K562 (cell line): ENCODE measurements around the gene MAP3K14. TPM values are rescaled to one million over a fixed set of nuclear protein-coding genes. Genes with fewer than 3 reads are reported as not detected.

Experiments used
- ATAC-seq: fragments of 200-7000 bp; cut with Tn5 transposase; 3 replicates; pipeline ENCODE4 v1.9.1; 2020; ENCODE audit warnings: moderate library complexity
- BruUV-seq: library from RNA; stranded (reverse); fragments of 400-500 nt; replicated peaks from 2 replicates; lab custom pipeline; 2021; lab: Mats Ljungman, UMichigan
- CTCF ChIA-PET: fragments of 300-600 bp; formaldehyde crosslinking; extraction: SDS; loops from one replicate; lab custom pipeline; 2021; ENCODE audit warnings: low intra/inter-chr PET ratio; lab: Yijun Ruan, JAX
- POLR2A ChIA-PET: fragments of 300-600, 350-650 bp; sonication (Branson Sonifier 250); formaldehyde crosslinking; extraction: SDS; loops from one replicate; lab custom pipeline; 2021; ENCODE audit warnings: antibody characterized with exemption, inconsistent platforms; lab: Yijun Ruan, JAX
- DNase-seq, 4 experiments: peaks; one replicate each; pipeline versions ENCODE4 v3.0.0 to v3.0.0-alpha.2; 2011 to 2018; ENCODE audit warnings: low spot score in 3 of 4, mixed read lengths in 3 of 4; ENCODE audit errors: extremely low read depth in 1 of 4
- FAIRE-seq: peaks from 2 replicates; lab custom pipeline; 2011; peaks lifted over from hg19 to GRCh38; lab: Jason Lieb, UNC
- H2AFZ ChIP-seq: 2 replicates; pipeline ENCODE4 v1.6.0; 2011; ENCODE audit warnings: low read depth, low read length, control low read depth, inconsistent platforms
- H3K27ac ChIP-seq: fragments of 200-600 bp; 3 replicates; pipeline ENCODE4 v1.8.0; 2011; ENCODE audit warnings: low read depth, mild to moderate bottlenecking, control low read depth, inconsistent platforms, low read length, moderate library complexity, mixed read lengths; ENCODE audit errors: extremely low read depth
- H3K27me3 ChIP-seq, 2 experiments: fragments of 300-600 bp in 1 of 2; 2 replicates in 1 of 2; 3 replicates in 1 of 2; pipeline versions ENCODE4 v1.6.0 to v1.8.0; 2011; ENCODE audit warnings: inconsistent platforms in 2 of 2, low read length in 2 of 2, mild to moderate bottlenecking in 1 of 2, mixed read lengths in 1 of 2, moderate library complexity in 1 of 2; ENCODE audit not compliant: control insufficient read depth in 2 of 2, insufficient read depth in 2 of 2
- H3K36me3 ChIP-seq: fragments of 300-600 bp; 3 replicates; pipeline ENCODE4 v1.8.0; 2011; ENCODE audit warnings: mild to moderate bottlenecking, low read length, inconsistent platforms; ENCODE audit not compliant: control insufficient read depth, insufficient read depth
- H3K4me1 ChIP-seq, 2 experiments: fragments of 200-600 bp in 1 of 2; replicated peaks in 1 of 2; 2 replicates in 1 of 2; 3 replicates in 1 of 2; pipeline versions ENCODE4 v1.5.1 to v1.8.0; 2011; ENCODE audit warnings: inconsistent platforms in 2 of 2, low read length in 2 of 2, mild to moderate bottlenecking in 1 of 2, mixed read lengths in 1 of 2, moderate library complexity in 1 of 2; ENCODE audit not compliant: control insufficient read depth in 2 of 2, insufficient read depth in 2 of 2
- H3K4me2 ChIP-seq: 2 replicates; pipeline ENCODE4 v1.6.1; 2011; ENCODE audit warnings: low read length, control low read depth, inconsistent platforms, mixed read lengths; ENCODE audit not compliant: insufficient read depth
- H3K4me3 ChIP-seq: fragments of 200-600 bp; sonication (generic), shearing (Covaris generic); 2 replicates; pipeline ENCODE4 v1.5.1; 2016; ENCODE audit warnings: control low read depth, inconsistent platforms
- H3K79me2 ChIP-seq: fragments of 200-600 bp; 3 replicates; pipeline ENCODE4 v1.8.0; 2011; ENCODE audit warnings: low read length, inconsistent platforms; ENCODE audit not compliant: control insufficient read depth, insufficient read depth
- H3K9ac ChIP-seq, 2 experiments: 2 replicates each; pipeline versions ENCODE4 v1.6.0 to v1.6.1; 2011; ENCODE audit warnings: low read depth in 2 of 2, low read length in 2 of 2, control low read depth in 1 of 2, inconsistent platforms in 1 of 2, mild to moderate bottlenecking in 1 of 2, mixed read lengths in 1 of 2; ENCODE audit not compliant: insufficient read depth in 1 of 2
- H3K9me1 ChIP-seq: one replicate; pipeline ENCODE4 v1.6.0; 2011; ENCODE audit warnings: inconsistent platforms, mild to moderate bottlenecking, low read length, moderate library complexity; ENCODE audit not compliant: control insufficient read depth, insufficient read depth
- H3K9me3 ChIP-seq: replicated peaks from 2 replicates; pipeline ENCODE4 v1.5.1; 2011; ENCODE audit warnings: low read depth, low read length, inconsistent platforms; ENCODE audit not compliant: control insufficient read depth, insufficient read depth
- H4K20me1 ChIP-seq: replicated peaks from 2 replicates; pipeline ENCODE4 v1.6.1; 2011; ENCODE audit warnings: low read length, inconsistent platforms, mixed read lengths; ENCODE audit not compliant: control insufficient read depth, insufficient read depth
- RBM15 ChIP-seq: fragments of 200-400 bp; formaldehyde crosslinking; IDR thresholded peaks from 2 replicates; pipeline ENCODE4 v1.6.1; 2018; ENCODE audit warnings: mild to moderate bottlenecking, low read length, moderate library complexity; ENCODE audit not compliant: insufficient read depth
- WGBS: fragments of 100-300 bp; shearing (Covaris generic); methylation state at CpG from one replicate; pipeline ENCODE4 v1.1.6; 2016; ENCODE audit warnings: low coverage, mixed read lengths; ENCODE audit not compliant: insufficient coverage; ENCODE audit errors: missing lambda C conversion rate; 5-methylcytosine and 5-hydroxymethylcytosine counted together
- in situ Hi-C: fragments of 300-500 bp; cut with MboI; formaldehyde crosslinking; loops from 4 replicates; pipeline ENCODE4 v1.15.0; 2018; ENCODE audit warnings: inconsistent platforms, mixed read lengths
- intact Hi-C: fragments of 100-400 bp; cut with micrococcal nuclease; formaldehyde crosslinking; loops from 2 replicates; pipeline ENCODE4 v1.14.2; 2022
- polyA plus RNA-seq, 8 experiments: library from polyadenylated mRNA; depleted of rRNA in 4 of 8; stranded (reverse) in 5 of 8; unstranded in 3 of 8; fragments of >200 nt; fragmentation: Nextera tagmentation in 2 of 8; fragmentation: Illumina TruSeq in 1 of 8; extraction: Ambion mirVana in 2 of 8; extraction: Trizol in 1 of 8; gene quantifications; 2 replicates each; pipeline versions ENCODE4 v1.2.1 to v1.2.3, GENCODE V29; 2011 to 2014; ENCODE audit warnings: inconsistent platforms in 1 of 8, missing spikeins in 1 of 8
- total RNA-seq, 7 experiments: library from RNA; depleted of rRNA in 6 of 7; stranded (reverse); fragments of >200 nt in 6 of 7; fragmentation: Illumina TruSeq in 2 of 7; extraction: Trizol in 2 of 7; gene quantifications; 2 replicates each; pipeline versions ENCODE4 v1.2.1 to v1.2.3, GENCODE V29; 2011 to 2021; ENCODE audit warnings: low replicate concordance in 1 of 7
- TF ChIP-seq, protein P1 (sequence below): sonication (generic); formaldehyde crosslinking; IDR thresholded peaks from 2 replicates; pipeline ENCODE4 v1.9.0; 2022; ENCODE audit warnings: mild to moderate bottlenecking, missing genetic modification reagents

The MAP3K14 gene
- total and polyA plus RNA-seq, 9 of the 15 experiments (the other 6 are each of a cell fraction or from before 2014, with no cell fraction given): 0.45 to 8.7 (median 3.2) TPM

GRCh38 chr17:45257115-45257514 lies 59.7 kb downstream of the MAP3K14 start:
- peaks cover 7% of the 10 kb centered on the region; the same call in 2 of the 3 replicates for H3K79me2 ChIP-seq
- H3K9me1 ChIP-seq: no peaks in the 10 kb centered on the region
- FAIRE-seq: no peak
- in situ Hi-C loops (no loop called here), intact Hi-C loops (no loop called here)
- ATAC-seq: no peak
- no peaks in the 10 kb centered on the region for H4K20me1 ChIP-seq
- DNase-seq: no peak
- peaks cover 27 to 56% of the 10 kb centered on the region in 2 experiments for H3K4me1 ChIP-seq
- no TSS peak for BruUV-seq
- no peaks in the 10 kb centered on the region for H3K27me3 ChIP-seq
- H3K4me2 ChIP-seq: no peak overlapping the region
- 67% methylated on average over 9 of the region's 16 CpGs for WGBS
- no peaks in the 10 kb centered on the region for H3K9me3 ChIP-seq
- POLR2A ChIA-PET: interaction anchor here (0.6 to 0.8 kb wide), 2 partner anchors 107 to 640 kb away, joined by 3 to 4 read pairs; no protein-coding TSS in a partner anchor
- CTCF ChIA-PET: interaction anchor here (0.7 kb wide), 1 partner anchor 108 kb away, joined by 3 read pairs; no protein-coding TSS in a partner anchor
- H3K36me3 ChIP-seq: peaks cover 6% of the 10 kb centered on the region; the same call in 1 of the 3 replicates
- peak overlapping the region in 1 of 2 experiments; percentile 24; a peak in 2 of 4 replicates for H3K9ac ChIP-seq
- H3K4me3 ChIP-seq: no peak overlapping the region
- TF ChIP-seq, protein P1, sequence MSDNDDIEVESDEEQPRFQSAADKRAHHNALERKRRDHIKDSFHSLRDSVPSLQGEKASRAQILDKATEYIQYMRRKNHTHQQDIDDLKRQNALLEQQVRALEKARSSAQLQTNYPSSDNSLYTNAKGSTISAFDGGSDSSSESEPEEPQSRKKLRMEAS (CRISPR knock-in tag): 0 out of 2 replicates have a peak, but pooled peaks have one; percentile 6
- no peak for TF ChIP-seq RBM15
- H3K27ac ChIP-seq: no peak overlapping the region
- H2AFZ ChIP-seq: no peak overlapping the region
